GM20431 (cell line): ENCODE measurements around the gene TIGD1.

Experiments used
- in situ Hi-C: fragments of 300-500 bp; cut with MseI, MboI; formaldehyde crosslinking; loops from one replicate; pipeline ENCODE4 v1.15.0; 2020; ENCODE audit warnings: low sequenced_read_pairs; ENCODE audit not compliant: unreplicated experiment

TIGD1 gene

GRCh38 chr2:232504438-232504837 lies 45.9 kb downstream of the TIGD1 start:
- in situ Hi-C loops = no loop called here

GRCh38 chr2:232503809-232504323 lies 46.5 kb downstream of the TIGD1 start:
- in situ Hi-C loops = no loop called here

GRCh38 chr2:232502911-232503808 lies 47.2 kb downstream of the TIGD1 start:
- in situ Hi-C loops = no loop called here

- in situ Hi-C loops = no loop called here
Measured at GRCh38 chr2:232502511-232502910, 47.8 kb downstream of the TIGD1 start.

- in situ Hi-C loops = no loop called here
Measured at GRCh38 chr2:232501794-232502390, 48.5 kb downstream of the TIGD1 start.

GRCh38 chr2:232501331-232501771 lies 49.0 kb downstream of the TIGD1 start:
- in situ Hi-C loops = no loop called here

GRCh38 chr2:232498452-232498851 lies 51.9 kb downstream of the TIGD1 start:
- in situ Hi-C loops = no loop called here
